ENCODE results near the gene SLC16A10. TPM values are rescaled to one million over a fixed set of nuclear protein-coding genes. Genes with fewer than 3 reads are reported as not detected.

The SLC16A10 gene
- total RNA-seq, 1 donor from 2014 or later = 0.02 TPM

DNA sequence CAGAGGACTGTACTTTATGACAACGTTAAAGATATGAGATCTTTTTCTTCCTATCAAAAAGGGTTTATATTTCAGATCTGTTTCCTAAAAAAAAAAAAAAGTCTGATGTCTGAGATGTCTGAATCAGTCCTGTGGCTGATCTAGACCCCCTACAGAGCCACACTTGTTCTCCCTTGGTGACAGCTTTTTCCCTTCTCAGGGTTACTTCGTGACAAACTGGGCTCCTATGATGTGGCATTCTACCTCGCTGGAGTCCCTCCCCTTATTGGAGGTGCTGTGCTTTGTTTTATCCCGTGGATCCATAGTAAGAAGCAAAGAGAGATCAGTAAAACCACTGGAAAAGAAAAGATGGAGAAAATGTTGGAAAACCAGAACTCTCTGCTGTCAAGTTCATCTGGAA, 134.5 kb downstream of the SLC16A10 start:
- DNase-seq (ENCODE audit: low spot score) = no peak
- Mint-ChIP-seq H3K9me3 (ENCODE audit: low read depth) (no peaks in the 10 kb centered on the region), H3K27ac (ENCODE audit: unreplicated experiment) (no peak overlapping the region), H3K36me3 (ENCODE audit: low read depth) (no peaks in the 10 kb centered on the region), H3K27me3 (ENCODE audit: low read depth) (no peaks in the 10 kb centered on the region), H3K4me3 (ENCODE audit: unreplicated experiment) (no peak overlapping the region), H3K4me1 (ENCODE audit: low read depth) (peaks cover 14% of the 10 kb centered on the region)
- TF ChIP-seq, protein P1, sequence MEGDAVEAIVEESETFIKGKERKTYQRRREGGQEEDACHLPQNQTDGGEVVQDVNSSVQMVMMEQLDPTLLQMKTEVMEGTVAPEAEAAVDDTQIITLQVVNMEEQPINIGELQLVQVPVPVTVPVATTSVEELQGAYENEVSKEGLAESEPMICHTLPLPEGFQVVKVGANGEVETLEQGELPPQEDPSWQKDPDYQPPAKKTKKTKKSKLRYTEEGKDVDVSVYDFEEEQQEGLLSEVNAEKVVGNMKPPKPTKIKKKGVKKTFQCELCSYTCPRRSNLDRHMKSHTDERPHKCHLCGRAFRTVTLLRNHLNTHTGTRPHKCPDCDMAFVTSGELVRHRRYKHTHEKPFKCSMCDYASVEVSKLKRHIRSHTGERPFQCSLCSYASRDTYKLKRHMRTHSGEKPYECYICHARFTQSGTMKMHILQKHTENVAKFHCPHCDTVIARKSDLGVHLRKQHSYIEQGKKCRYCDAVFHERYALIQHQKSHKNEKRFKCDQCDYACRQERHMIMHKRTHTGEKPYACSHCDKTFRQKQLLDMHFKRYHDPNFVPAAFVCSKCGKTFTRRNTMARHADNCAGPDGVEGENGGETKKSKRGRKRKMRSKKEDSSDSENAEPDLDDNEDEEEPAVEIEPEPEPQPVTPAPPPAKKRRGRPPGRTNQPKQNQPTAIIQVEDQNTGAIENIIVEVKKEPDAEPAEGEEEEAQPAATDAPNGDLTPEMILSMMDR (IDR thresholded peaks at IDR 0.05) = no peak

DNA sequence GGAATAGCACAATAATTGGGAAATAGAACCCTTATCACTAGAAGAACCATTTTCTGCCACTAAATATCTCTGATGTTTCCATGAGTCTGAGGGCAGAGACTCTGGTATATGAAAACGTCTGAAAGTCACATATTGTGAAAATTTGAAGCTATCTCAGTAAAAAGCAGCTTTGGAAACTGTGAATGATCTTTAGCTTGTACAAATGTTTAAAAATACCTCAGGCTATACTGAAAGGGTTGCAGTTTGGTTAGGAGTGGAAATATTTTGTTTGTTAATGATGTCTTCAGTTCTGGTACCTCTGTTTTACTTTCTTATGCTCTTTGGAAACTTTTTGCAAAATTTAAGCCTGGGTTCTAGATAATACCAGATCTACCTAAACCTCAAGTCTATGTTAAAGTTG, 135.0 kb downstream of the SLC16A10 start:
- Mint-ChIP-seq H3K36me3 (ENCODE audit: low read depth) (no peaks in the 10 kb centered on the region), H3K9me3 (ENCODE audit: low read depth) (no peaks in the 10 kb centered on the region), H3K27ac (ENCODE audit: unreplicated experiment) (no peak overlapping the region), H3K4me1 (ENCODE audit: low read depth) (peaks cover 14% of the 10 kb centered on the region), H3K27me3 (ENCODE audit: low read depth) (no peaks in the 10 kb centered on the region), H3K4me3 (ENCODE audit: unreplicated experiment) (no peak overlapping the region)
- TF ChIP-seq, protein P1 (IDR thresholded peaks at IDR 0.05) = no peak
- DNase-seq (ENCODE audit: low spot score) = no peak

DNA sequence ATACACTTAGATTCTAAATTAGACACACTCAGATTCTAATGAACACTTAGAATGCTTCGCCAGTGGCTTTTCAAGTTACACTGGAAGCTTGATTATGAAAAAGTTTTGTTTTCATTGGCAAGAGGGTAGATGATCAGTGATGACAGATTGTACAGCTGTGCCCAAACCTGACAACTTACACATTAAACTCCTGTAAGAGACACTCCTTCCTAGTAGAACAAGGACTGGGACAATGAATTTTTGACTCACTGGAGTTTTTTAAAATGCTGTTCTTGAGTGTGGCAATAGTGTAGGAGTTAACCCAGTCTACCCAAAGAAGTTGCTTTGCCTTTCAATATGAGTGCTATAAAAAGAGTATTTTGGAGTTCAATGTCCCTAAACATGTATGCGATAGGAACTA, 140.8 kb downstream of the SLC16A10 start:
- no peaks in the 10 kb centered on the region for H3K27me3 Mint-ChIP-seq (ENCODE audit: low read depth)
- no peaks in the 10 kb centered on the region for H3K9me3 Mint-ChIP-seq (ENCODE audit: low read depth)
- peaks cover 39% of the 10 kb centered on the region for H3K4me1 Mint-ChIP-seq (ENCODE audit: low read depth)
- no peak overlapping the region for H3K4me3 Mint-ChIP-seq (ENCODE audit: unreplicated experiment)
- peak overlapping the region; percentile 89 for H3K27ac Mint-ChIP-seq (ENCODE audit: unreplicated experiment)
- TF ChIP-seq, protein P1 (IDR thresholded peaks at IDR 0.05) = no peak
- no peak for DNase-seq (ENCODE audit: low spot score)
- H3K36me3 Mint-ChIP-seq (ENCODE audit: low read depth) = no peaks in the 10 kb centered on the region

DNA sequence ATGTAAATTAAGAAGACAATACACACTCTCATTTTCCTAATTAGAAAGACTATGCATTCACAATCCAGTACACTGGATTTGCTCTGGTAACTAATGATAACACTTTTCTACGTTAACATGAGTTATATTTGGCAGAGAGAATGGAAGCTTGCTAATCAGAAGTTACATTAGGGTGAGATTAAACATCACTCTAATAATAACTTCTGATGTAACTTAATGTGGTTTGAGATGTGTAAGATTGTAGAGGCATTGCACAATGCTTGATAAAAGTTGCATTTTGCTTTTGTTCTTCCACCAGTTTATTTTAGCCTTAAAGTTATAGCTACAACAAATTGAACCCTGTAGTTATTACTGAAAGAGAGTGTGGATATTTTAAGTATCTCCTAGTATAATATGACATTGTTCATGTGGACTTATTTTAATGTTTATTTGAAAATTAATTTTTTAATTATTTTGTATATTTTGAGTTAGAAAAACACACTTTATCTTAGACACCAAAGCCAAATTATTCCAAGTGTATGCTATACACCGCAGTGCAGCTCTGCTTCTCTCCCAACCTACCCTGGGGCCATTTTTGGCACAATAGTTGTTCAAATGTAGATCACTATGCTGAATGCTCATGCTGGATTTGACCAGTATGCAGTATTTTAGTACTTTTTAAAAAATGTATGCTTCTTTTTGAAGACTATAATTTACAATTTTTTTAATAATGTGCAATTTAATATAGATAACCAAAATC, 143.2 kb downstream of the SLC16A10 start:
- Mint-ChIP-seq H3K4me3 (ENCODE audit: unreplicated experiment) (no peak overlapping the region), H3K4me1 (ENCODE audit: low read depth) (peaks cover 42% of the 10 kb centered on the region), H3K27me3 (ENCODE audit: low read depth) (no peaks in the 10 kb centered on the region), H3K36me3 (ENCODE audit: low read depth) (no peaks in the 10 kb centered on the region), H3K27ac (ENCODE audit: unreplicated experiment) (peak overlapping the region; percentile 78), H3K9me3 (ENCODE audit: low read depth) (no peaks in the 10 kb centered on the region)
- DNase-seq (ENCODE audit: low spot score) = no peak
- TF ChIP-seq, protein P1 (IDR thresholded peaks at IDR 0.05) = no peak

DNA sequence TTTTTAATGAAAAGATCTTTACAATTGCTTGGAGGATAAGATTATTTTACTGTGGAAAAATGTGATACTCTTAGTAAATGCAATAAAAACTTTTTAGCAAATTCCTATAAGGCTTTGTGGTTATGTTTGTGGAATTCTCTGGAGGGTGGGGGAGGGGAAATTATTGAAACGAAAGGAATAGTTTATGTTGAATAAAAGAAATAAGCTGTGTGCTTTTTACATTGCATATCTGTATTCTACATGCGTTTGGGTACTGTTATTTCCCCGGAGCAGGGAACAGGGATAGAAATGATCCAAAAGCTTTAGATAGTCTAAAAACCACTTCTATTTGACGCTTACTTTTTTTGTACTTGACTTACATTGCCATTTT, 143.8 kb downstream of the SLC16A10 start:
- Mint-ChIP-seq H3K9me3 (ENCODE audit: low read depth) (no peaks in the 10 kb centered on the region), H3K4me1 (ENCODE audit: low read depth) (peaks cover 42% of the 10 kb centered on the region), H3K4me3 (ENCODE audit: unreplicated experiment) (no peak overlapping the region), H3K27me3 (ENCODE audit: low read depth) (no peaks in the 10 kb centered on the region), H3K27ac (ENCODE audit: unreplicated experiment) (peak overlapping the region; percentile 78), H3K36me3 (ENCODE audit: low read depth) (no peaks in the 10 kb centered on the region)
- TF ChIP-seq, protein P1 (IDR thresholded peaks at IDR 0.05) = no peak
- DNase-seq (ENCODE audit: low spot score) = no peak

Measured in chondrocyte (in vitro differentiated cells).